GM20000 (cell line): ENCODE results near the gene NRIP3.
"Not testable (repeated sequence)": the region's sequence is repeated elsewhere in the genome, so short reads cannot be mapped to it uniquely, and the experiment has no call there.

Experiments used
- DNase-seq: peaks from one replicate; pipeline ENCODE4 v3.0.0; 2012; ENCODE audit warnings: low spot score
- CTCF ChIP-seq: IDR thresholded peaks from 2 replicates; pipeline ENCODE4 v1.5.1; 2012; ENCODE audit warnings: mild to moderate bottlenecking, control low read depth; ENCODE audit errors: extremely low read depth, missing control alignments

Gene NRIP3

GRCh38 chr11:8937659-8938058, 66.1 kb downstream of the NRIP3 start:
- TF ChIP-seq CTCF = no peak
- no peak for DNase-seq

- TF ChIP-seq CTCF = no peak
- DNase-seq = peak; percentile 24
Observed at GRCh38 chr11:8937159-8937558, 66.6 kb downstream of the NRIP3 start.

- not testable (repeated sequence) for DNase-seq
Observed at GRCh38 chr11:8935789-8936188, 68.0 kb downstream of the NRIP3 start.

- no peak for DNase-seq
- no peak for TF ChIP-seq CTCF
Observed at GRCh38 chr11:8934742-8935488, 68.9 kb downstream of the NRIP3 start.

GRCh38 chr11:8933931-8934330, 69.9 kb downstream of the NRIP3 start:
- DNase-seq = no peak
- no peak for TF ChIP-seq CTCF

GRCh38 chr11:8932564-8933180, 71.1 kb downstream of the NRIP3 start, which contains the start of gene C11orf16:
Gene C11orf16, minus strand, starts transcription at chr11:8932947. Its CDS starts 639 bp downstream, at chr11:8932308.
- TF ChIP-seq CTCF = no peak
- DNase-seq = no peak
